GM21423 (cell line): ENCODE measurements around the gene TBC1D10A.

Experiments
- ATAC-seq: cut with Tn5 transposase; IDR thresholded peaks from one replicate; pipeline ENCODE4 v1.9.1; 2021; ENCODE audit warnings: mild to moderate bottlenecking, moderate library complexity; ENCODE audit not compliant: unreplicated experiment

TBC1D10A gene

GRCh38 chr22:30323246-30323645 is 3.5 kb downstream of the TBC1D10A start:
- ATAC-seq = no peak

GRCh38 chr22:30321461-30321860 is 5.3 kb downstream of the TBC1D10A start:
- ATAC-seq = no peak

GRCh38 chr22:30320021-30320556 is 6.7 kb downstream of the TBC1D10A start:
- ATAC-seq = no peak

GRCh38 chr22:30318799-30319419 is 7.8 kb downstream of the TBC1D10A start:
- ATAC-seq = no peak

GRCh38 chr22:30317778-30318177 is 9.0 kb downstream of the TBC1D10A start:
- no peak for ATAC-seq

- no peak for ATAC-seq
Measured at GRCh38 chr22:30315962-30316576, 10.7 kb downstream of the TBC1D10A start.

GRCh38 chr22:30314915-30315314 is 11.8 kb downstream of the TBC1D10A start:
- ATAC-seq = no peak

GRCh38 chr22:30313527-30314363 is 13.0 kb downstream of the TBC1D10A start:
- ATAC-seq = no peak

- ATAC-seq = no peak
Measured at GRCh38 chr22:30312053-30312452, 14.7 kb downstream of the TBC1D10A start.

GRCh38 chr22:30310881-30311771 is 15.6 kb downstream of the TBC1D10A start:
- no peak for ATAC-seq

- ATAC-seq = no peak
Measured at GRCh38 chr22:30309951-30310741, 16.6 kb downstream of the TBC1D10A start.

GRCh38 chr22:30308518-30309230 is 18.1 kb downstream of the TBC1D10A start:
- no peak for ATAC-seq

- no peak for ATAC-seq
Measured at GRCh38 chr22:30308093-30308492, 18.6 kb downstream of the TBC1D10A start.

- no peak for ATAC-seq
Measured at GRCh38 chr22:30307041-30307574, 19.6 kb downstream of the TBC1D10A start.

GRCh38 chr22:30306627-30307011 is 20.1 kb downstream of the TBC1D10A start:
- ATAC-seq = no peak

GRCh38 chr22:30305906-30306626 is 20.7 kb downstream of the TBC1D10A start:
- ATAC-seq = no peak

- ATAC-seq = peak; percentile 41
Measured at GRCh38 chr22:30305519-30305905, 21.2 kb downstream of the TBC1D10A start.

GRCh38 chr22:30304495-30305244 is 22.1 kb downstream of the TBC1D10A start:
- no peak for ATAC-seq
